ENCODE results near the gene CIART. TPM values are rescaled to one million over a fixed set of nuclear protein-coding genes. Genes with fewer than 3 reads are reported as not detected.

CIART gene
- total and polyA plus RNA-seq, 2 of the 8 experiments (the other 6 are each of a cell fraction or from before 2014, with no cell fraction given): 9.6 to 33.3 TPM

DNA sequence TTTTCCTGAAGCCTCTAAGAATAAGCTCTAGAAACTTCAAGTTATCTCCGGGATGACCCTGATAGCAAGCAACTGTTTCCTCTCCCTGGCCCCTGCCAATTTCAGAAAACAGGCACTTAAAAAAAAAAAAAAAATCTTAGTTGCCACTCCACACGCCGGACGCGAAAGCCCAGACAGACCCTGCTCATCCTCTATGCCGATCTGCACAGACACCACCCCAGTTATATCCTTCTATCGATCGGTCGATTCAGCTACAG, 48.1 kb upstream of the CIART start:
- Histone ChIP-seq H2AK5ac (ENCODE audit: low read depth, low read length) (no peak overlapping the region), H3K56ac (replicated peaks; ENCODE audit: insufficient read length, low read depth, low read length) (no peak overlapping the region), H4K8ac (ENCODE audit: extremely low read depth, insufficient read depth, low read length) (no peak overlapping the region; the same call in 1 of the 2 replicates), H3K79me1 (ENCODE audit: low read depth, low read length) (no peaks in the 10 kb centered on the region; the same call in 1 of the 2 replicates), H3K23ac (ENCODE audit: insufficient read length) (no peak overlapping the region), H3K27me3 (replicated peaks in 1 of 4; ENCODE audit: control insufficient read depth in 3 of 4, extremely low read depth in 1 of 4, insufficient read depth in 3 of 4, low read length in 3 of 4) (no peaks in the 10 kb centered on the region), H2BK12ac (ENCODE audit: low read depth, low read length) (no peak overlapping the region), H4K5ac (ENCODE audit: insufficient read length, low read depth, low read length) (no peak overlapping the region), H2BK120ac (replicated peaks; ENCODE audit: low read depth, low read length) (no peak overlapping the region), H4K91ac (replicated peaks; ENCODE audit: insufficient read length, low read length) (no peak overlapping the region), H3K79me2 (ENCODE audit: control insufficient read depth in 1 of 2, insufficient read depth in 2 of 2, low read length in 2 of 2) (peaks cover 22 to 60% of the 10 kb centered on the region in 2 experiments), H3K9me3 (ENCODE audit: insufficient read depth in 2 of 2, low read depth in 1 of 2, low read length in 1 of 2) (no peaks in the 10 kb centered on the region), H2BK15ac (ENCODE audit: low read length) (no peak overlapping the region), H3K4me3 (ENCODE audit: extremely low read depth in 1 of 4, insufficient read depth in 2 of 4, low read depth in 3 of 4, low read length in 4 of 4) (peak overlapping the region; percentile 84 to 99 (median 98)), H3K4me1 (replicated peaks in 1 of 4; ENCODE audit: control insufficient read depth in 3 of 4, insufficient read depth in 4 of 4, low read length in 3 of 4) (peaks cover 0 to 6% (median 2%) of the 10 kb centered on the region in 4 experiments; a peak in 5 of 7 replicates), H3K4me2 (ENCODE audit: insufficient read depth in 1 of 2, low read depth in 2 of 2, low read length in 2 of 2) (peak overlapping the region; percentile 77 to 86), H3K18ac (ENCODE audit: extremely low read depth, low read length) (peak overlapping the region; percentile 83), H3K27ac (ENCODE audit: low read depth, low read length) (0 out of 2 replicates have a peak overlapping the region, but pooled peaks have one; percentile 74), H3K36me3 (ENCODE audit: control insufficient read depth in 2 of 4, insufficient read depth in 4 of 4, low read length in 3 of 4) (peaks cover 0 to 16% (median 2%) of the 10 kb centered on the region in 4 experiments; a peak in 6 of 8 replicates), H3K23me2 (ENCODE audit: low read depth, low read length) (peaks cover 10% of the 10 kb centered on the region), H2AFZ (ENCODE audit: low read length) (no peak overlapping the region), H4K20me1 (replicated peaks in 1 of 2; ENCODE audit: control insufficient read depth in 1 of 2, insufficient read depth in 2 of 2, low read length in 2 of 2) (peaks cover 0 to 2% of the 10 kb centered on the region in 2 experiments), H2BK20ac (ENCODE audit: low read length) (no peak overlapping the region), H3K4ac (replicated peaks; ENCODE audit: insufficient read length, low read depth, low read length) (no peak overlapping the region), H3K14ac (ENCODE audit: insufficient read length) (peak overlapping the region; percentile 91), H3K9ac (replicated peaks in 1 of 4; ENCODE audit: extremely low read depth in 1 of 4, low read depth in 3 of 4, low read length in 3 of 4) (peak overlapping the region; percentile 10 to 95 (median 79)), H2BK5ac (ENCODE audit: low read depth, low read length) (peak overlapping the region; percentile 71)
- FAIRE-seq (no peak), DNase-seq (ENCODE audit: low read depth in 1 of 2, low spot score in 2 of 2) (no peak)
- no peak for TF ChIP-seq RBBP5 (IDR thresholded peaks at IDR 0.05; ENCODE audit: borderline replicate concordance, low read depth, low read length)
- TF ChIP-seq NANOG (IDR thresholded peaks at IDR 0.05; ENCODE audit: insufficient read depth, low read depth, low read length, poor library complexity, severe bottlenecking): no peak
- no peak for TF ChIP-seq EZH2 (IDR thresholded peaks at IDR 0.05; ENCODE audit: low read depth, low read length, severe bottlenecking)
- TF ChIP-seq RNF2 (IDR thresholded peaks at IDR 0.05; ENCODE audit: borderline replicate concordance, low read depth, low read length, missing control alignments, poor library complexity, severe bottlenecking): no peak
- TF ChIP-seq, protein P1, sequence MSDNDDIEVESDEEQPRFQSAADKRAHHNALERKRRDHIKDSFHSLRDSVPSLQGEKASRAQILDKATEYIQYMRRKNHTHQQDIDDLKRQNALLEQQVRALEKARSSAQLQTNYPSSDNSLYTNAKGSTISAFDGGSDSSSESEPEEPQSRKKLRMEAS (IDR thresholded peaks at IDR 0.05): no peak
- TF ChIP-seq CHD1 (IDR thresholded peaks at IDR 0.05; ENCODE audit: low read depth, low read length): no peak
- TF ChIP-seq TCF12 (IDR thresholded peaks at IDR 0.05; ENCODE audit: low read depth, low read length): no peak
- TF ChIP-seq JUN (IDR thresholded peaks at IDR 0.05; ENCODE audit: low read depth, low read length): no peak
- TF ChIP-seq HDAC2 (IDR thresholded peaks at IDR 0.05; ENCODE audit: borderline replicate concordance in 1 of 2, low read depth in 2 of 2, low read length in 2 of 2): no peak
- no peak for TF ChIP-seq TBP (IDR thresholded peaks at IDR 0.05; ENCODE audit: low read depth, low read length)
- TF ChIP-seq SP1 (IDR thresholded peaks at IDR 0.05; ENCODE audit: low read depth, low read length): no peak
- no peak for TF ChIP-seq SP2 (IDR thresholded peaks at IDR 0.05; ENCODE audit: low read length)
- POLR2A ChIA-PET (ENCODE audit: partially characterized antibody): interaction anchor here (0.6 to 5.6 kb wide), 13 partner anchors 10 to 993 kb away, joined by 3 to 61 read pairs (median 5); partner anchors contain the start of genes C1orf54, CA14 and RPRD2
- WGBS, 2 experiments (ENCODE audit: extremely low coverage in 1 of 2, insufficient coverage in 1 of 2, insufficient read length in 1 of 2, insufficient replicate concordance in 2 of 2, low coverage in 1 of 2, low lambda C conversion rate in 2 of 2, missing lambda C conversion rate in 1 of 2): 0% methylated on average over 9 of the region's 9 CpGs; no CpG with 5 or more reads in 1 of the 2 experiments
- CTCF ChIA-PET (ENCODE audit: partially characterized antibody): interaction anchor here (0.9 to 1.6 kb wide), 2 partner anchors 22 to 299 kb away, joined by 4 to 5 read pairs; no protein-coding TSS in a partner anchor
